Liver (tissue), 3 donors: ENCODE measurements around the gene ZNF470.

Experiments used
- EGR1 ChIP-seq, 2 donors: IDR thresholded peaks; 2 replicates each; pipeline ENCODE4 v1.6.1; 2016 to 2018; ENCODE audit warnings: antibody characterized with exemption in 2 of 2, low read depth in 2 of 2
- FOXA1 ChIP-seq: IDR thresholded peaks from 2 replicates; pipeline ENCODE4 v1.6.1; 2016; ENCODE audit warnings: antibody characterized with exemption
- GABPA ChIP-seq, 2 donors: IDR thresholded peaks in 1 of 2; conservative IDR thresholded peaks in 1 of 2; 2 replicates each; pipeline ENCODE4 v1.6.1; 2016; ENCODE audit warnings: antibody characterized with exemption in 2 of 2, mild to moderate bottlenecking in 1 of 2, moderate library complexity in 1 of 2
- JUND ChIP-seq, 2 donors: IDR thresholded peaks; 2 replicates each; pipeline ENCODE4 v1.6.1; 2016; ENCODE audit warnings: antibody characterized with exemption in 2 of 2
- RAD21 ChIP-seq, 2 donors: IDR thresholded peaks; 2 replicates each; pipeline ENCODE4 v1.6.1; 2016; ENCODE audit warnings: antibody characterized with exemption in 2 of 2, mild to moderate bottlenecking in 2 of 2
- RXRA ChIP-seq, 2 donors: IDR thresholded peaks; 2 replicates each; pipeline ENCODE4 v1.6.1; 2017 to 2018; ENCODE audit warnings: antibody characterized with exemption in 2 of 2, mild to moderate bottlenecking in 1 of 2
- TAF1 ChIP-seq: conservative IDR thresholded peaks from 2 replicates; pipeline ENCODE4 v1.6.1; 2016; ENCODE audit warnings: antibody characterized with exemption, mild to moderate bottlenecking
- YY1 ChIP-seq: IDR thresholded peaks from 2 replicates; pipeline ENCODE4 v1.6.1; 2016; ENCODE audit warnings: antibody characterized with exemption, mild to moderate bottlenecking
- TF ChIP-seq, protein P1 (sequence below): fragments of 150-350 bp; IDR thresholded peaks from 2 replicates; pipeline ENCODE4 v1.5.1; 2017; ENCODE audit warnings: improper control_type of control experiment, low read depth, low read length; ENCODE audit not compliant: missing input control
- TF ChIP-seq, protein P2 (sequence below): IDR thresholded peaks from 2 replicates; pipeline ENCODE4 v1.6.1; 2016; ENCODE audit warnings: antibody characterized with exemption
- TF ChIP-seq, protein P3 (sequence below): IDR thresholded peaks from 2 replicates; pipeline ENCODE4 v1.6.1; 2016; ENCODE audit warnings: antibody characterized with exemption, mild to moderate bottlenecking
- TF ChIP-seq, protein P4 (sequence below): IDR thresholded peaks from 2 replicates; pipeline ENCODE4 v1.6.1; 2016; ENCODE audit warnings: antibody characterized with exemption
- TF ChIP-seq, protein P5 (sequence below): IDR thresholded peaks from 2 replicates; pipeline ENCODE4 v1.6.1; 2016; ENCODE audit warnings: antibody characterized with exemption
- donor health status: healthy.
- donor health status: healthy.

DNA sequence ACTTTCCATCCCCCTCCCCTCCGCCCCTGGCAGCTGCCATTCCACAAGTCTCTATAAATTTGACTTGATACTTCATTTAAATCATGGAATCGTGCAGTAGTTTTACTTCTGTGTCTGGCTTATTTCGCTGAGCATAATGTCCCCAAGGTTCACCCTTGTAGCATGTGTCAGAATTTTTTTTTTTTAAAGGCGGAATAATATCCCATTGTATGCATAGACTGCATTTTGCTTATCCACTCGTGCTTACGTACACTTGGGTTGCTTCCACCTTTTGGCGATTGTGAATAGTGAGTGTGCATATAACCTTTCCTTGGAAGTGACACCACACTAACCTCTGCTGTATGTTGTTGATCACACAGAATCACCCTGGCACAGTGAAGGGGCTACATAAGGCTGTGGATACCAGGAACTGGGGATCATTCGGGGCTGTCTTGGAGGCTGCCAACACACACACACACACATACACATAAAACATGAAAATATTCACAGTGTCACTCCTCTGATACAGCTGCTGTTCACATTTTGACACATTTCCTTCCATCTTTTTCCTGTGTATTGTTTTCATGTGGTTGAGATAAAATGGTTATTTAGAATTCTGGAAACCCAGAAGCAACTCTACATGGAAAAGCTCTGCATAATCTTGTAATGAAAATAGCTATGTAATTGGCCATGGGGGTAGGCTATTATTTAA is 41.2 kb downstream of the ZNF470 start:
- TF ChIP-seq, protein P1, sequence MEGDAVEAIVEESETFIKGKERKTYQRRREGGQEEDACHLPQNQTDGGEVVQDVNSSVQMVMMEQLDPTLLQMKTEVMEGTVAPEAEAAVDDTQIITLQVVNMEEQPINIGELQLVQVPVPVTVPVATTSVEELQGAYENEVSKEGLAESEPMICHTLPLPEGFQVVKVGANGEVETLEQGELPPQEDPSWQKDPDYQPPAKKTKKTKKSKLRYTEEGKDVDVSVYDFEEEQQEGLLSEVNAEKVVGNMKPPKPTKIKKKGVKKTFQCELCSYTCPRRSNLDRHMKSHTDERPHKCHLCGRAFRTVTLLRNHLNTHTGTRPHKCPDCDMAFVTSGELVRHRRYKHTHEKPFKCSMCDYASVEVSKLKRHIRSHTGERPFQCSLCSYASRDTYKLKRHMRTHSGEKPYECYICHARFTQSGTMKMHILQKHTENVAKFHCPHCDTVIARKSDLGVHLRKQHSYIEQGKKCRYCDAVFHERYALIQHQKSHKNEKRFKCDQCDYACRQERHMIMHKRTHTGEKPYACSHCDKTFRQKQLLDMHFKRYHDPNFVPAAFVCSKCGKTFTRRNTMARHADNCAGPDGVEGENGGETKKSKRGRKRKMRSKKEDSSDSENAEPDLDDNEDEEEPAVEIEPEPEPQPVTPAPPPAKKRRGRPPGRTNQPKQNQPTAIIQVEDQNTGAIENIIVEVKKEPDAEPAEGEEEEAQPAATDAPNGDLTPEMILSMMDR = no peak
- TF ChIP-seq TAF1 (no peak), RXRA (IDR thresholded peaks at IDR 0.05) (no peak), EGR1 (IDR thresholded peaks at IDR 0.05; ENCODE audit: low read depth in 2 of 2) (no peak), GABPA (IDR thresholded peaks at IDR 0.05 in 1 of 2, conservative IDR thresholded peaks at IDR 0.05 in 1 of 2) (no peak), FOXA1 (no peak), JUND (IDR thresholded peaks at IDR 0.05) (no peak), YY1 (no peak), RAD21 (IDR thresholded peaks at IDR 0.05) (no peak)
- TF ChIP-seq, protein P2, sequence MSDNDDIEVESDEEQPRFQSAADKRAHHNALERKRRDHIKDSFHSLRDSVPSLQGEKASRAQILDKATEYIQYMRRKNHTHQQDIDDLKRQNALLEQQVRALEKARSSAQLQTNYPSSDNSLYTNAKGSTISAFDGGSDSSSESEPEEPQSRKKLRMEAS = no peak
- TF ChIP-seq, protein P3, sequence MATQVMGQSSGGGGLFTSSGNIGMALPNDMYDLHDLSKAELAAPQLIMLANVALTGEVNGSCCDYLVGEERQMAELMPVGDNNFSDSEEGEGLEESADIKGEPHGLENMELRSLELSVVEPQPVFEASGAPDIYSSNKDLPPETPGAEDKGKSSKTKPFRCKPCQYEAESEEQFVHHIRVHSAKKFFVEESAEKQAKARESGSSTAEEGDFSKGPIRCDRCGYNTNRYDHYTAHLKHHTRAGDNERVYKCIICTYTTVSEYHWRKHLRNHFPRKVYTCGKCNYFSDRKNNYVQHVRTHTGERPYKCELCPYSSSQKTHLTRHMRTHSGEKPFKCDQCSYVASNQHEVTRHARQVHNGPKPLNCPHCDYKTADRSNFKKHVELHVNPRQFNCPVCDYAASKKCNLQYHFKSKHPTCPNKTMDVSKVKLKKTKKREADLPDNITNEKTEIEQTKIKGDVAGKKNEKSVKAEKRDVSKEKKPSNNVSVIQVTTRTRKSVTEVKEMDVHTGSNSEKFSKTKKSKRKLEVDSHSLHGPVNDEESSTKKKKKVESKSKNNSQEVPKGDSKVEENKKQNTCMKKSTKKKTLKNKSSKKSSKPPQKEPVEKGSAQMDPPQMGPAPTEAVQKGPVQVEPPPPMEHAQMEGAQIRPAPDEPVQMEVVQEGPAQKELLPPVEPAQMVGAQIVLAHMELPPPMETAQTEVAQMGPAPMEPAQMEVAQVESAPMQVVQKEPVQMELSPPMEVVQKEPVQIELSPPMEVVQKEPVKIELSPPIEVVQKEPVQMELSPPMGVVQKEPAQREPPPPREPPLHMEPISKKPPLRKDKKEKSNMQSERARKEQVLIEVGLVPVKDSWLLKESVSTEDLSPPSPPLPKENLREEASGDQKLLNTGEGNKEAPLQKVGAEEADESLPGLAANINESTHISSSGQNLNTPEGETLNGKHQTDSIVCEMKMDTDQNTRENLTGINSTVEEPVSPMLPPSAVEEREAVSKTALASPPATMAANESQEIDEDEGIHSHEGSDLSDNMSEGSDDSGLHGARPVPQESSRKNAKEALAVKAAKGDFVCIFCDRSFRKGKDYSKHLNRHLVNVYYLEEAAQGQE = no peak
- TF ChIP-seq, protein P4, sequence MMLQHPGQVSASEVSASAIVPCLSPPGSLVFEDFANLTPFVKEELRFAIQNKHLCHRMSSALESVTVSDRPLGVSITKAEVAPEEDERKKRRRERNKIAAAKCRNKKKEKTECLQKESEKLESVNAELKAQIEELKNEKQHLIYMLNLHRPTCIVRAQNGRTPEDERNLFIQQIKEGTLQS = no peak
- TF ChIP-seq, protein P5, sequence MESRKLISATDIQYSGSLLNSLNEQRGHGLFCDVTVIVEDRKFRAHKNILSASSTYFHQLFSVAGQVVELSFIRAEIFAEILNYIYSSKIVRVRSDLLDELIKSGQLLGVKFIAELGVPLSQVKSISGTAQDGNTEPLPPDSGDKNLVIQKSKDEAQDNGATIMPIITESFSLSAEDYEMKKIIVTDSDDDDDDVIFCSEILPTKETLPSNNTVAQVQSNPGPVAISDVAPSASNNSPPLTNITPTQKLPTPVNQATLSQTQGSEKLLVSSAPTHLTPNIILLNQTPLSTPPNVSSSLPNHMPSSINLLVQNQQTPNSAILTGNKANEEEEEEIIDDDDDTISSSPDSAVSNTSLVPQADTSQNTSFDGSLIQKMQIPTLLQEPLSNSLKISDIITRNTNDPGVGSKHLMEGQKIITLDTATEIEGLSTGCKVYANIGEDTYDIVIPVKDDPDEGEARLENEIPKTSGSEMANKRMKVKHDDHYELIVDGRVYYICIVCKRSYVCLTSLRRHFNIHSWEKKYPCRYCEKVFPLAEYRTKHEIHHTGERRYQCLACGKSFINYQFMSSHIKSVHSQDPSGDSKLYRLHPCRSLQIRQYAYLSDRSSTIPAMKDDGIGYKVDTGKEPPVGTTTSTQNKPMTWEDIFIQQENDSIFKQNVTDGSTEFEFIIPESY = no peak
